ENCODE measurements around the gene STRADA. TPM values are rescaled to one million over a fixed set of nuclear protein-coding genes. Genes with fewer than 3 reads are reported as not detected.

Gene STRADA
- total RNA-seq, 1 donor from 2014 or later: 16.3 TPM

GRCh38 chr17:63686138-63686685 is 55.4 kb downstream of the STRADA start:
- no peak for DNase-seq (ENCODE audit: low read depth)

GRCh38 chr17:63685578-63685977 is 56.0 kb downstream of the STRADA start:
- no peak for DNase-seq (ENCODE audit: low read depth)

- no peak for DNase-seq (ENCODE audit: low read depth)
These were observed 56.6 kb downstream of the STRADA start for GRCh38 chr17:63685041-63685440.

GRCh38 chr17:63682981-63683380 is 58.6 kb downstream of the STRADA start:
- DNase-seq (ENCODE audit: low read depth): no peak

GRCh38 chr17:63682441-63682840 is 59.2 kb downstream of the STRADA start:
- DNase-seq (ENCODE audit: low read depth): no peak

GRCh38 chr17:63681530-63681929 is 60.1 kb downstream of the STRADA start:
- no peak for DNase-seq (ENCODE audit: low read depth)

GRCh38 chr17:63680700-63681099 is 60.9 kb downstream of the STRADA start:
- no peak for DNase-seq (ENCODE audit: low read depth)

- DNase-seq (ENCODE audit: low read depth): no peak
These were observed 62.4 kb downstream of the STRADA start for GRCh38 chr17:63679214-63679613.

GRCh38 chr17:63676584-63676983 is 65.0 kb downstream of the STRADA start:
- DNase-seq (ENCODE audit: low read depth): no peak

- DNase-seq (ENCODE audit: low read depth): peak; percentile 24
These were observed 65.7 kb downstream of the STRADA start for GRCh38 chr17:63675607-63676546.

GRCh38 chr17:63675231-63675606 is 66.4 kb downstream of the STRADA start:
- DNase-seq (ENCODE audit: low read depth): no peak

GRCh38 chr17:63672856-63673255 is 68.7 kb downstream of the STRADA start:
- no peak for DNase-seq (ENCODE audit: low read depth)

- DNase-seq (ENCODE audit: low read depth): no peak
These were observed 75.9 kb downstream of the STRADA start for GRCh38 chr17:63665527-63666214.

GRCh38 chr17:63659850-63660249 is 81.7 kb downstream of the STRADA start:
- DNase-seq (ENCODE audit: low read depth): no peak

GRCh38 chr17:63658366-63658765 is 83.2 kb downstream of the STRADA start:
- no peak for DNase-seq (ENCODE audit: low read depth)

GRCh38 chr17:63657786-63658185 is 83.8 kb downstream of the STRADA start:
- no peak for DNase-seq (ENCODE audit: low read depth)

- DNase-seq (ENCODE audit: low read depth): no peak
These were observed 88.5 kb downstream of the STRADA start for GRCh38 chr17:63653050-63653449.

Other genes with a start within 250 kb of the STRADA start
- gene KCNH6, start 218.4 kb downstream of the STRADA start, total RNA-seq: not detected in 2 replicates
- gene DCAF7, start 191.3 kb downstream of the STRADA start, total RNA-seq: 23.8 and 25.7 TPM in 2 replicates
- gene TACO1, start 140.9 kb downstream of the STRADA start, total RNA-seq: 17.2 and 21.7 TPM in 2 replicates
- gene MAP3K3, start 119.4 kb downstream of the STRADA start, total RNA-seq: 14.5 and 16.4 TPM in 2 replicates
- 3.0 and 4.3 TPM in 2 replicates for gene LIMD2, start 41.7 kb downstream of the STRADA start, total RNA-seq
- gene CCDC47, start 31.8 kb upstream of the STRADA start, total RNA-seq: 67.8 and 73.3 TPM in 2 replicates
- gene DDX42, start 32.4 kb upstream of the STRADA start, total RNA-seq: 46.5 and 47.6 TPM in 2 replicates
- 36.8 and 50.2 TPM in 2 replicates for gene PSMC5, start 85.6 kb upstream of the STRADA start, total RNA-seq
- gene FTSJ3, start 85.9 kb upstream of the STRADA start, total RNA-seq: 27.9 and 49.9 TPM in 2 replicates
- gene SMARCD2, start 100.9 kb upstream of the STRADA start, total RNA-seq: 28.5 and 28.8 TPM in 2 replicates
- not detected in 2 replicates for gene CSH2, start 131.9 kb upstream of the STRADA start, total RNA-seq
- not detected in 2 replicates for gene GH2, start 140.1 kb upstream of the STRADA start, total RNA-seq
- gene CSH1, start 154.8 kb upstream of the STRADA start, total RNA-seq: not detected in 2 replicates
- gene CSHL1, start 169.5 kb upstream of the STRADA start, total RNA-seq: not detected in 2 replicates
- not detected in 2 replicates for gene GH1, start 177.0 kb upstream of the STRADA start, total RNA-seq
- 0.99 and 4.8 TPM in 2 replicates for gene CD79B, start 190.5 kb upstream of the STRADA start, total RNA-seq
- 99.4 and 105 TPM in 2 replicates for gene SCN4A, start 231.1 kb upstream of the STRADA start, total RNA-seq